Transverse colon (tissue), 4 donors: ENCODE data around the gene STAC.

ENCODE experiments used
- POLR2A ChIP-seq: fragments of 450-650 bp; IDR thresholded peaks from one replicate; pipeline ENCODE4 v1.6.1; 2016; ENCODE audit warnings: antibody characterized with exemption, mild to moderate bottlenecking, moderate library complexity
- POLR2AphosphoS5 ChIP-seq, 3 donors: sonication (generic); formaldehyde crosslinking; IDR thresholded peaks; one replicate each; pipeline ENCODE4 v1.6.1; 2016; ENCODE audit warnings: antibody characterized with exemption in 3 of 3
- TF ChIP-seq, protein P1 (sequence below), 5 experiments: fragments of 200-600 bp in 3 of 5; fragments of 450-650 bp in 2 of 5; sonication (generic) in 3 of 5; IDR thresholded peaks; 1 replicate in 2 of 5; 2 replicates in 3 of 5; pipeline ENCODE4 v1.5.1; 2016 to 2017; ENCODE audit warnings: antibody characterized with exemption in 5 of 5, inconsistent platforms in 3 of 5, mild to moderate bottlenecking in 2 of 5, moderate library complexity in 1 of 5

DNA sequence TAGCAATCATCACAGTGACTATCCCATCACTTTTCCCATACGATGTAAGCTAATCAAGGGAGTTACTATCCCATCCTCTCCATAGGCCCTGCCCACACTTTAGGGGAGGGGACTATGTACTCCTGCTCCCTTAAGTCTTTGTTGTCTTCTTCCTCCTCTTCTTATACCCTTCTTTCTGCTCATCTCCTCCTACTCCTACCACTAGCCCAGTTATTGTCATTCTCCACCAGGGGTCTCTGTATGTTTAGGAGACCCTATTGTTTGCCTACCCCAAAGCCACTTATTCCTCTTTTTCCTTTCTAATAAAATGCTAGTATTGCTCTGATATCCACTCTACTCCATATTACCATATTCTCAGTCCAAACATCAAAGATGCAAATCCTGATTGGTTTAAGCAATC, 27.8 kb downstream of the STAC start:
- TF ChIP-seq, protein P1, sequence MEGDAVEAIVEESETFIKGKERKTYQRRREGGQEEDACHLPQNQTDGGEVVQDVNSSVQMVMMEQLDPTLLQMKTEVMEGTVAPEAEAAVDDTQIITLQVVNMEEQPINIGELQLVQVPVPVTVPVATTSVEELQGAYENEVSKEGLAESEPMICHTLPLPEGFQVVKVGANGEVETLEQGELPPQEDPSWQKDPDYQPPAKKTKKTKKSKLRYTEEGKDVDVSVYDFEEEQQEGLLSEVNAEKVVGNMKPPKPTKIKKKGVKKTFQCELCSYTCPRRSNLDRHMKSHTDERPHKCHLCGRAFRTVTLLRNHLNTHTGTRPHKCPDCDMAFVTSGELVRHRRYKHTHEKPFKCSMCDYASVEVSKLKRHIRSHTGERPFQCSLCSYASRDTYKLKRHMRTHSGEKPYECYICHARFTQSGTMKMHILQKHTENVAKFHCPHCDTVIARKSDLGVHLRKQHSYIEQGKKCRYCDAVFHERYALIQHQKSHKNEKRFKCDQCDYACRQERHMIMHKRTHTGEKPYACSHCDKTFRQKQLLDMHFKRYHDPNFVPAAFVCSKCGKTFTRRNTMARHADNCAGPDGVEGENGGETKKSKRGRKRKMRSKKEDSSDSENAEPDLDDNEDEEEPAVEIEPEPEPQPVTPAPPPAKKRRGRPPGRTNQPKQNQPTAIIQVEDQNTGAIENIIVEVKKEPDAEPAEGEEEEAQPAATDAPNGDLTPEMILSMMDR (IDR thresholded peaks at IDR 0.05): no peak
- no peak for TF ChIP-seq POLR2AphosphoS5 (IDR thresholded peaks at IDR 0.05)
- no peak for TF ChIP-seq POLR2A
